HG02943 (cell line): ENCODE results near the gene CLEC2D.
"Not testable (repeated sequence)": the region's sequence is repeated elsewhere in the genome, so short reads cannot be mapped to it uniquely, and the experiment has no call there.

ENCODE experiments used
- ATAC-seq: cut with Tn5 transposase; IDR thresholded peaks from one replicate; pipeline ENCODE4 v1.9.1; 2021; ENCODE audit warnings: mild to moderate bottlenecking, low read depth, moderate library complexity; ENCODE audit not compliant: unreplicated experiment

Gene CLEC2D

DNA sequence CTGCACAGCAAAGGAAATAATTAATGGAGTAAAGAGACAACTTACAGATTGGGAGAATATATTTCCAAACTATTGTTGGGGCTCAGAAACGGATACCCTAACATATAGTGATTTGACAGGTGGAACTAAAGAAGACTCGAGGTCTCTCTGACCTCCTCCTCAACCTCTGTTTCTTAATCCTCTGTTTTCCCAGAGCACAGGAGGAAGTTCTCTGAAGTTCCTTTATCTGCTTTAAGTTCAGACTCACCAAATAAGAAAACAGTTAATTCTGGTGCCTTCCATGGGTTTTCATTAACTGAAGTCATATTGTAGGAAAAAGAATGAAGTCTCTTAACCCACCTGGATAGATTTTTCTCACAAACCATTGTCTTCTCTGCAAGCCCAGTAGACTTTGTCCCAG, 29.2 kb downstream of the CLEC2D start:
- ATAC-seq = no peak

DNA sequence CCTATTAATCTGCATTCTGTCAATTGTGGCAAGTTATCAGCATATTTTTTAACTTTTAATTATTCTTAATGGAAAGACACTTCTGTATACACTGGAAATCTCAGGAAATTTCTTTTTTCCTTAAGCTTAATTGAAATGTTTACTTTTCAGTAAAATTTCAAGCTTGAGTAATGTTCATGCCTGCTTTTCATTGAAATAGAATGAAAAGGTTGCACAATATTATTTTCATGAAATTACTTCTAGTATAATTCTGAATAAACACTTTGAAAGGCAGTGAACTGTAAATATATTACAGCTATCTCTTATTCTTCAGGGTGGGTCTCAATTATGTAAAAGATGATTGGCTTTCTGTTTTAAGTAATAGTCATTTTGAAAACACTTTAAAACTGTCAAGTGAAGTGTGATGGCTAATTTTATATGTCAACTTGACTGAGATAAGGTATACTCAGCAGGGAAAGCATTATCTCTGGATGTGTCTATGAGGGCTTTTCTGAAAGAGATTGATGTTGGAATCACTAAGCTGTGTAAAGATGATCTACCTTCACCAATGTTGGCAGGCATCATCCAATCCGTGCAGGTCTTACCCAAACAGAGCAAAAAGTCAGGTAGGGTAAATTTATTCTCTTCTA, 29.9 kb downstream of the CLEC2D start:
- ATAC-seq = no peak

DNA sequence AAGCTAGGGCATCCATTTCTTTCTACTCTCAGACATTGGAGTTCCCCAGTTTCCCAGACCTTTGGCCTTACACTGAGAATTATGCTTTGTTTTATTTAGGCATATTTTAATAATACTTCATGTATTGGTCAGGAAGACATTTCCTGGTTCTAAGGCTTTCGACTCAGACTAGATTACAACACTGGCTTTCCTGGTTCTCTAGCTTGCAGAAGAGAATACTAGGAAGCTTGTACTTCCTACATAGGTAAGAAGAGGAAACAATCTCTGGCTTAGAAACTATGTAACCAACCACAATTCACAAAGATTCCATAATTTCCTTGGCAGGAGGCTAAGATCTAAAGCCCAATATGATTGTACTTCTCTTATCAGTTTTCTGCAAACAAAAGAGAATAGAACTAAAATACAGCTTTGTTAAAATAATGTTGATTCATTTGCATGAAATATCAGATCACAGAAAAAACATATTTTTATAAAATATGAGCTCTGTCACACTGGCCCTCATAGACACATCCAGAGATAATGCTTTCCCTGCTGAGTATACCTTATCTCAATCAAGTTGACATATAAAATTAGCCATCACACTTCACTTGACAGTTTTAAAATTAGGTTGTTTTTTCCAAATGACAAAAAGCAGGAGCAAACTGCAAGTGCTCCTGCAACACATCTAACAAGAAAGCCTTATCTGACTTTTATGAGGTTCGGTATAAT, 30.5 kb downstream of the CLEC2D start:
- ATAC-seq = no peak

DNA sequence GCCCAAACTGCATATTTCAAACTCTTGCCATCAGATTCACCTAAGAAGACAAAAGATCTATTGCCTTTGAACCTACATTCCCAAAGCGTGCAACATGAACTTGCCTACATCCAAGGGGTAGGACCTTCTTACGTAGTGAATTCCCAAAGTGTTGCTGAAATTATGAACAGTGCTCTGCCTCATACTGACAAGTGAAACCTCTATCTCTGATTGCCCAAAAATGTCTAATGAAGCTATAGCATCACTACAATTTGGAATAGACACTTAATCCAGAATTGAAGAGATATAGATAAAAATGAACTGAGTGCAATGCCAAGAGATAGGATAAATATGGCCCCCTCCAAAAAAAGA, 31.1 kb downstream of the CLEC2D start:
- no peak for ATAC-seq

DNA sequence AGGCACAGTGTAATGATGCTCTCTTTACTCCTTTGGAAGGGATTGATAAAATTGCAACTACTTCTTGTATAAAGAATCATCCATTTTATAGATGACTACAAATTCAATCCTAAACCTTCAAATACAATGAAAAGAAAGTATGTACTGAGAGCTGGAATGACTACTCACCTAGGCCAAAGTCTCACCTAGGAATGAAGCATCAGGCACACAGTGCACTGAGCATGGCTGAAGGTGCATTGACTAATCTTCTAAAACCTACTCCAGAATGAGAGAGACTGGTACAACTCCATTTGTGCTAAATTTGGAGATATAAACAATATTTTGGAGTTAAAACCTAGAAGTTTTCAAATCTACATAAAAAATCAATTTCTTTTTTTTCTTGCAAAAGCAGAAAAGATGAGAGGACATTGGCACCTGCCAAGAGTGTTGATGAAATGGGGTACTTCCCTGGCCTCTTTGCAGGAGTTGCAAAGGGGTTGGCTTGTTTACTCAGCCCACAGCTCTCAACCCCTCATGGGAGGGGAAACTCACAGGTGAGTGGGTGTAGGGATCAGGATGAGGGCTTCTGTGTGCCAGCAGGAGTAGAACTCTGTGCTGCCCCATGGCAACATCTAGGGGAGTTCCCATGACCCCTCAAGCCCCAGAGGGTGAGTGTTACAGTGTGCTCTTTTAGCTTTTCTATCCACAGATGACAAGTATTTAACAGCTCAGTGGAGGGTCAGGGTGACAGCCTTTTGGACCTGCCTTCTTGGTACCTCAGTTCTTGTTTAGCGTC, 32.1 kb downstream of the CLEC2D start:
- ATAC-seq = no peak

DNA sequence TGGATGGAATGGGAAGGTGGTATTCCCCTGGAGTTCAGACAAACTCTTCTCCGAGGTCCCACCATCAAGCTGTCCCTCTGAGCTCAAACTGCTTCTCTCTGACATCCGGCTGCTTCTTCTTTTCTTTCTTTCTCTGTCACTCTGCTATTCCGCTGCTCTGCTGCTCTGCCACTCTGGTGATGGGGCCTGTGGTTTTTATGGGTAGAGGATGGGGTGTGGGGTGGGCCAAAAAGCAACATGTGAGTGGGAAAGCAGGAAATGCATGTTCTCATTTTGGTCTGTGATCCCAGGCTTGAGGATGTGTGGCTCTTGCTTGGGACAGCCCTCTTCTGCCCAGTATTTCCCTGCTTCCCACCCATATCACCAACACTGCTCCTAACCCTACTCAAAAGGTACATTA, 32.7 kb downstream of the CLEC2D start:
- ATAC-seq = no peak

DNA sequence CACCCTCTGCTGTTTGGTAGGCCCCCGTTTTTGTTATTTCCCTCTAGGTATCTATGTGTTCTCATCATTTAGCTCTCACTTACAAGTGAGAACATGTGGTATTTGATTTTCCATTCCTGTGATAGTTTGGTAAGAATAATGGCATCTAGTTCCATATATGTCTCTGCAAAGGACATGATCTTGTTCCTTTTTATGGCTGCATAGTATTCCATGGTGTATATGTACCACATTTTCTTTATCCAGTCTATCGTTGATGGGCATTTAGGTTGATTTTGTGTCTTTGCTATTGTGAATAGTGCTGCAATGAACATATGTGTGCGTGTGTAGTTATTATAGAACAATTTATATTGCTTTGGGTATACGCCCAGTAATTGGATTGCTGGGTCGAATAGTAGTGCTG, 35.0 kb downstream of the CLEC2D start:
- ATAC-seq = not testable (repeated sequence)

DNA sequence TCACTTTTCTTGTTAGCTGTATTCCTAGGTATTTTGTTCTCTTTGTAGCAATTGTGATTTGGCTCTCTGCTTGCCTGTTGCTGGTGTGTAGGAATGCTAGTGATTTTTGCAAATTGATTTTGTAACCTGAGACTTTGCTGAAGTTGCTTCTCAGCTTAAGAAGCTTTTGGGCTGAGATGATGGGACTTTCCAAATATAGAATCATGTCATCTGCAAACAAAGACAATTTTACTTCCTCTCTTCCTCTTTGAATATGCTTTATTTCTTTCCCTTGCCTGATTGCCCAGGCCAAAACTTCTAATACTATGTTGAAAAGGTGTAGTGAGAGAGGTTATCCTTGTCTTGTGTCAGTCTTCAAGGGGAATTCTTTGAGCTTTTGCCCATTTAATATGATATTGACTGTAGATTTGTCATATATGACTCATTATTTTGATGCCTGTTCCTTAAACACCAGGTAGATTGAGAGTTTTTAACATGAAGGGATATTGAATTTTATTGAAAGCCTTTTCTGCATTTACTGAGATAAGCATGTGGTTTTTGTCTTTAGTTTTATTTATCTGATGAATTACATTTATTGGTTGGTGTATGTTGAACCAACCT, 36.7 kb downstream of the CLEC2D start:
- no peak for ATAC-seq

DNA sequence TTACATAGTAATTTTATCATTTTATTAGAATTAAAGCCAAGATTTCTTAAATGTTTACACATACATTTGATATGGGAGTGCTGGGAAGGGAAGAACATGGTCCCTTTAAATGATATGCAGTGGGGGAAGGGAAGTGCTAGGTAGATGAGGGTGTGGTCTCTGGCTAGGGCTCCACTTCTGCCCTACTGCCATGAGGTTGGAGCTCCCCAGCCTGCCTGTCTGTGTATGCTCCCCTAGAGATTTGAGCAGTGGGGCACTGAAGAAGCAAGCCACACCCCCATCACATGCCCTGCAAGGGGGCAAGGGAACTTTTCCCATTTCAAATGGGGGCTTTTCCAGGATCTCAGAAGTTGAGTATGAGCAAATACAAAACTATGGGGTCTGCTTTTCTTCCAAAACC, 37.8 kb downstream of the CLEC2D start:
- ATAC-seq = no peak

DNA sequence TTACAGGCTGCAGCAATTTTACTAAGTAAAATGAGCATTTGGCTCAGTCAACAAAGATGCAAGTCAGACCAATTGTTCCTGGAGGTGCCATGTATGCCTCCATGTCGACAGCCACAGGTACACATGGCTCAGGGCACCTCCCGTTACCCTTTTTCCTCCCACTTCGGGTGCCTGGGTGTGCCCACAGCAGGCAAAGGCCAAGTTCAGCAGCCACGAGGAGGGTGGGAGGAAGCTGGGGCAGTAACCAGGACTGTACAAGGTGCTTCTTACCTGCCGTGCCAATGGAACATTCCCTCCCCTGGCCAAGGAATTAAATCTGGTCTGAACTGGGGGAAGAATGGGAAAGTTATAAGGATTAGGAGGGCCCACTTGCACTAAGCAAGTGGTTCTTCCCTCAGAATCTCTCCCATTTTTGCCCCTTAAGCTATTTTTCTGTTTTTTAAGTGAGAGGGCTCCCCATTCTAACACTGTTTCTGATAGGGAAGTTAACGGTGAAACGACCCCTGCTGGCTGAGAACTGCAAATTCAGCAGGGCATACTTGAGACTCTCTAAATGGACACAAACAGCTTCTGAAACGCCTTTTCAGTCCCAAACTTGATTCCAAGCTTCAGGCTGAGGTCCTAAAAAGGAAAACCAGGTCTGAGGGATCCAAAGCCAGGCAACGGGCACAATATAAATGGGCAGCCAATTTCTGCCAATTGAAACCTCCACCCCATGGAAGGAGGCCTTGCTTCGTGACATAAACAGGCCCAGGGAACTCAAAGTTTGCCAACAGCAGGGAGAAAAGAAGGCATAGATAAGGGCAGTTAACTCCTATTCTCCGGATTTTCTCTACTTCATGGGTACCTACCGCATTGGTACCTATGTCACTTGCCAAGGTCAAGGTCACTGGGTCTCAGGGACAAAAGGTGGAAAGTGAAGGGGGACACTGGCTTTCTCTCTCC, 38.6 kb downstream of the CLEC2D start:
- ATAC-seq = no peak

DNA sequence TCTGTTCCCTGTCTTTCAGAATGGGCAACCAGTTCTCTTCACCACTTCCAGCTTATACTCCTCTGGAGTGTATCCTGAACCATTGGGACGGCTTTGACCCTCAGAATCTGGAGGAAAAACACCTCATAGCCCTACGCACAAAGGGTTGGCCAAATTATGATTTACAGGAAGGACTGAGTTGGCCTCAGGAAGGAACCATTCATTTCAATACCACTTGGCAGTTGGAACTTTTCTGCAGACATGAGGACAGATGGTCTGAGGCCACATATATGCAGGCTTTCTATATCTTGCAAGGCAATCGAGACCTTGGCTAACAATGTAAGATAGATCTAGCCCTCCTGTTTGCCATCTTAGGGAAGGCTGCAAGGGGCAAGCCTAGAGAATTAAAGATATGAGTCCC, 39.3 kb downstream of the CLEC2D start:
- no peak for ATAC-seq

DNA sequence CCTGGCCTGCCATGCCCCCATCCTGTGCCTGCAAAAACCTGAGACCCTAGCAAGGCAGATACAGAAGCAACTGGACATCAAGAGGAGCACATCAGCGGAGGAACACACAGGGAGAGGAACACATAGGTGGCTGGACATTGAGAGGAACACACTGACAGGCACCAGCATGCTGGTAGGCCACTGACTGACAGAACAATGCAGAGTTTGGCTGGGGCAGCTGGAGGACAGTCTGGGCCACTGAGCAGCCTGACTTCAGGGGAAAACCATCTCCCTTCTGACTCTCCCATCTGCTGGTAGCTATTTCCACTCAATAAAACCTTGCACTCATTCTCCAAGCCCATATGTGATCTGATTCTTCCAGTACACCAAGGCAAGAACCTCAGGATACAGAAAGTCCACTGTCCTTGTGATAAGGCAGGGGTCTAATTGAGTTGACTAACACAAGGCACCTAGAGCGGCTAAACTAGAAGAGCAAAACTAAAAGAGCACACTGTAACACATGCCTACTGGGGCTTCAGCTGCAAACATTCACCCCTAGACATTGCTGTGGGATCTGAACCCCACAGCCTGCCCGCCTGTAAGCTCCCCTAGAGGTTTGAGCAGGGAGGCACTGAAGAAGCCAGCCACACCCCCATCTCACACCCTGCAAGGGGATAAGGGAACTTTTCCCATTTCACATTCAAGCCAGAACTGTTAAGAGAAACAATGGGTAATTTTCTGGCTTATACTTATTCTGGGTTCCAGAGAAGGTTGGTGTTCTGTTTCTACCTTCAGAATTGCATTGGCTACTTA, 41.3 kb downstream of the CLEC2D start:
- no peak for ATAC-seq

DNA sequence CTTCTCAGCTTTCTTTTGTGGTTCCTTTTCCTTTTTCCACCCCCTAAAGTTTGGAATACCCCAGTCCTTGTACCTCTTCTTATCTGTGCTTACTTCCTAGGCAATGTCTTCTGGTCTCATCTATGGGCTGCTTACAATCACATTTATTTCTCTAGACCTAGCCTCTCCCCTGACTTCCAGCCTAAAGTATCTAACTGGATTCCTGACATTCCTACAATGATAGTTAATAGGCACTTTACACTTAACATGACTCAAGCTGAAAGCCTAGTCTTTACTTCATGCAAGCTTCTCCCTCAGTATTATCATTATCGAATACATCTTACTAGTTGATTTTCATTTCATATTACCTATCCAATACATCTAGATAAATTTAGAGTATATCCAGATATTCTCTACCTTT, 42.2 kb downstream of the CLEC2D start:
- no peak for ATAC-seq

DNA sequence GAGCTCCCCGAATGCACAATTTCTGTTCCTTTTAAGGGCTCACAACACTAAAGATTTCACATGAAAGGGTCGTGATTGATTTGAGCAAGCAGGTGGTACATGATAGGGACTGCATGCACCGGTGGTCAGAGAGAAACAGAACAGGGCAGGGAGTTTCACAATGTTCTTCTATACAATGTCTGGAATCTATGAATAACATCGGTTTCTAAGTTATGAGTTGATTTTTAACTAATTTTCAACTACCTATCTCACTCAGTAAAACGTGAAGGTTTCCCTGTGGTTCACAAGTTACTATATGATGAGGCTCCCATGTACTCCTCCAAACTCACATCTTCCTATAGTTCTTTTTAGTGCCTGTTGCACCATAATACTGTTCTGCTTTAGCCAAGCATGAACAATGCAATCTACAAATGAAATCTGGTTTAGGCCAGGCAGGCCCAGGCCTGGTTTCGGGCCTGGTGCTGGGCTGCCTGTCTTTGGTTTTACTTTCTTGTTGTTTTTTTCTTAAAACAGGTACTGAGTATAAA, 43.6 kb downstream of the CLEC2D start:
- peak; percentile 61 for ATAC-seq

DNA sequence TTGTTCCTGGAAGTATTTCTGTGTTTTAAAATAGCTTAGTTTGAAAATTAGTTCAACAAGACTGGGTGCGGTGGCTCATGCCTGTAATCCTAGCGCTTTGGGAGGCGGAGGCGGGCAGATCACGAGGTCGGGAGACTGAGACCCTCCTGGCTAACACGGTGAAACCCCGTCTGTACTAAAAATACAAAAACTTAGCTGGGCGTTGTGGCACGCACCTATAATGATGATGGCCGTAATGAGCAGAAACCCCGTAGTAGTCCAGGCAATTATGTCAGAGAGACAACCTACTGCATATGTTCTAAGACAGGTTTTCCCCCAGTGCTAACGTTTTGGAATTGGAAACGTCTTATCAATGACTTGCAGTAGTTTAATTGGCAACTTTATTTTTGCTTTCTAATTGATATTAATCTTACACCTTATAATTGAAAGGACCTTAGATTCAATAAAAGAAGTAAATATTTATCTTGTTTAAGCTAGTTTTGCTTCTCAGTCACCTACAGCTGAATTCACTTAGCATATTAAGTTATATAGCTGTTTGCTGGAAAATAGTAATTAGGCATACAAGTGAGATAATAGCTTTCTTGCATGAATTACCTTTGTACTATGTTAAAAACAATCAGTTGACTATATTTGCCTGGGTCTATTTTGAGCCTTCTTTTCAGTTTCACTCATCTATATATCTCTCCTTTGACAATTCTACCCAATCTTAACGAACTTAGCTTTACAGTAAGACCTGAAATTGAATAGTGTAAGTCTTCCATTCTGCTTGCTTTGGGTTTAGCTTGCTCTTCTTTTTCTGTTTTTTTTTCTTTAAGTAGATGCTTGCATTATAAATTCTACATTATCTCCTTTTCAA, 47.8 kb downstream of the CLEC2D start:
- no peak for ATAC-seq

DNA sequence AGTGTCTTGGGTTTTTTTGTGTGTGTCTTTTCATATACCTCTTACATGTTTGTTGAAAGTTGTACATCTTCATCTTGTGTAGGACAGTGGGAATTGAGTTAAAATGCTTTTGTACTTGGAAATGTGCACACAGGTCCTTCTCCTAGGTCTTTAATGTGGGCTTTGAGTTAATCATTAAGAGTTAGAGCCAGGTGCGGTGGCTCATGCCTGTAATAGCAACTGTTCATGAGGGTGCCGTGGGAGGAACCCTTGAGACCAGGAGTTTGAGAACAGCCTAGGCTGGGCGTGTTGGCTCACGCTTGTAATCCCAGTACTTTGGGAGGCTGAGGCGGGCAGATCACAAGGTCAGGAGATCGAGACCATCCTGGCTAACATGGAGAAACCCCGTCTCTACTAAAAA, 49.5 kb downstream of the CLEC2D start:
- ATAC-seq = no peak

DNA sequence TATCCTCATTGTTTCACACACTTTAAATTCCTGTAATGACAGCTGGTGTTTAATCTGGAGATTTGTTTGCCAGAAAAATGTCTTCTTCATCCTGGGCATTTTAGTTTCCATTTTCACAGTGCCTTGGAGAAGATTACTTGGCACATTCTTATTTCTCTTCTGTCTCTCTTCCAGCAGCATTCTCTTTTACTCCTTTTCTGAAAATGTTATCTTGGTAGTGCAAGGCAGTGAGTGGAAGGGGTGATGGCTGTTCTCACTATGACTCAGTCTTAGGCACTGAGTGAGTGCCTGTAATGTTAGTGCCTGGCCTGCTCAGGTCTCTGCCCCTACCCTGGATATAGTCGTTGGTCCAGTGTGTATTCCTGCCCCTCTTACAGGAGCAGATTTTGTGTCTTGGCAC, 50.3 kb downstream of the CLEC2D start:
- ATAC-seq = no peak

DNA sequence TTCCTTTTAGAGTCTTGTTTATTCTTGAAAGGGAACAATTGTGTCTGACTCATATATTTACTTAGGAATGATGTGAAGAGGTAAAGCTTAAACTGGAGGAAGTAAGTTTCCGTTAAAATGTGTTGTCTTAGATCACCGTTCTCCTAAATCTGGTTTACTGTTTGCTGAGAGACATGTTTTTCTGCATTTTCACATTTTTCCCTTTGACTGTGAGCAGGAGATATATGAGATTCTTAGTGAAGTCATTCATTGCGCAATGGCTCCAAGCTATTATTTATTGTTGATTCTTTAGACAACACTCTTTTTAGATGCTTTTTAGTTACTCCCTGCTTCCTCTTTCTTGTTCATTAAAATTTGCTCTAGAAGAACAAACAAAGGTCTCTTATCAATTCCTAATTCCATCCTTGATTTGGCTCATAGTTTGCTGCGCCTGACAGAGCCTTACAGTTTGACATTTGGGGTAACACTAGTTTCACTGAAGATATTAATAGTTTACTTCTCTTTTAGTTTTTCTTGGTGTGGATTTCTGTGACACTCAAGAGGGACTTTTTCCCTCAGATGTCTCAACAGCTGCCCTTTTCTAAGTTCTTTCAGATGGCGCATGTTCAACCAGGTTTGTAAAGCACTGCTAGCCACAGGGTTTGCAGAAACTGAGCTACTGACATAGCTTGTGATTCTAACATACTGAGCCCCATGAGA, 52.0 kb downstream of the CLEC2D start:
- no peak for ATAC-seq
